ENCODE data around the gene IDH3B. TPM values are rescaled to one million over a fixed set of nuclear protein-coding genes. Genes with fewer than 3 reads are reported as not detected.

The IDH3B gene
- polyA plus RNA-seq, 3 donors = 102 to 224 (median 103) TPM

- peaks cover 77 to 89% (median 80%) of the 10 kb centered on the region in 3 donors for H3K27me3 Mint-ChIP-seq (ENCODE audit: low read depth in 3 of 3)
- no peaks in the 10 kb centered on the region for H3K36me3 ChIP-seq (replicated peaks in 1 of 2; ENCODE audit: control insufficient read depth in 1 of 2, insufficient read depth in 2 of 2, low read length in 2 of 2)
- DNase-seq = no peak
- no peak overlapping the region for H3K27ac ChIP-seq (ENCODE audit: low read depth in 1 of 2, low read length in 2 of 2)
- peak overlapping the region; percentile 92 to 99 for H3K4me3 Mint-ChIP-seq
- peaks cover 0 to 20% (median 12%) of the 10 kb centered on the region in 7 donors for H3K9me3 Mint-ChIP-seq
- H3K27me3 ChIP-seq (ENCODE audit: control insufficient read depth in 2 of 2, insufficient read depth in 2 of 2, low read length in 2 of 2) = peaks cover 45 to 70% of the 10 kb centered on the region in 2 donors
- no peak overlapping the region for H2AFZ ChIP-seq (ENCODE audit: insufficient read depth, low read depth, low read length, poor library complexity, severe bottlenecking)
- no peak overlapping the region for H3K9ac ChIP-seq (ENCODE audit: insufficient read depth, low read length, poor library complexity, severe bottlenecking)
- TF ChIP-seq CTCF (IDR thresholded peaks at IDR 0.05) = no peak
- H3K79me2 ChIP-seq (ENCODE audit: insufficient read depth, low read length) = no peaks in the 10 kb centered on the region
- peak overlapping the region in 2 of 7 donors; percentile 4 to 84 for H3K27ac Mint-ChIP-seq
- peaks cover 6 to 17% of the 10 kb centered on the region in 2 donors for H3K4me1 ChIP-seq (ENCODE audit: control insufficient read depth in 1 of 2, insufficient read depth in 2 of 2, low read length in 2 of 2)
- peaks cover 4 to 15% of the 10 kb centered on the region in 2 donors for H3K36me3 Mint-ChIP-seq
- H3K4me2 ChIP-seq (replicated peaks; ENCODE audit: extremely low read depth, low read length, poor library complexity, severe bottlenecking) = peak overlapping the region; percentile 65
- H3K9me3 ChIP-seq (replicated peaks in 1 of 2; ENCODE audit: control insufficient read depth in 1 of 2, insufficient read depth in 1 of 2, low read length in 2 of 2) = peaks cover 0 to 21% of the 10 kb centered on the region in 2 donors
- H3K4me1 Mint-ChIP-seq = peaks cover 13% of the 10 kb centered on the region
- 90% methylated on average over 10 of the region's 10 CpGs for WGBS (ENCODE audit: insufficient coverage)
- no peaks in the 10 kb centered on the region for H4K20me1 ChIP-seq (ENCODE audit: insufficient read depth, low read length)
- intact Hi-C loops (cut with micrococcal nuclease) = no loop called here
- H3K4me3 ChIP-seq (replicated peaks in 1 of 3; ENCODE audit: low read depth in 2 of 3, low read length in 3 of 3) = peak overlapping the region in 1 of 3 experiments; percentile 68
These were observed 27.6 kb upstream of the IDH3B start for GRCh38 chr20:2691663-2692035.

- H3K9me3 ChIP-seq (replicated peaks in 1 of 2; ENCODE audit: control insufficient read depth in 1 of 2, insufficient read depth in 1 of 2, low read length in 2 of 2) = peaks cover 0 to 21% of the 10 kb centered on the region in 2 donors
- no peak for TF ChIP-seq CTCF (IDR thresholded peaks at IDR 0.05)
- no peak overlapping the region for H3K27ac Mint-ChIP-seq
- no peak for DNase-seq
- H3K27me3 ChIP-seq (ENCODE audit: control insufficient read depth in 2 of 2, insufficient read depth in 2 of 2, low read length in 2 of 2) = peaks cover 45 to 70% of the 10 kb centered on the region in 2 donors
- intact Hi-C loops (cut with micrococcal nuclease) = no loop called here
- no peaks in the 10 kb centered on the region for H4K20me1 ChIP-seq (ENCODE audit: insufficient read depth, low read length)
- no peaks in the 10 kb centered on the region for H3K36me3 ChIP-seq (replicated peaks in 1 of 2; ENCODE audit: control insufficient read depth in 1 of 2, insufficient read depth in 2 of 2, low read length in 2 of 2)
- H3K4me1 ChIP-seq (ENCODE audit: control insufficient read depth in 1 of 2, insufficient read depth in 2 of 2, low read length in 2 of 2) = peaks cover 6 to 17% of the 10 kb centered on the region in 2 donors
- H3K79me2 ChIP-seq (ENCODE audit: insufficient read depth, low read length) = no peaks in the 10 kb centered on the region
- no peak overlapping the region for H3K9ac ChIP-seq (ENCODE audit: insufficient read depth, low read length, poor library complexity, severe bottlenecking)
- no peak overlapping the region for H3K4me2 ChIP-seq (replicated peaks; ENCODE audit: extremely low read depth, low read length, poor library complexity, severe bottlenecking)
- H3K36me3 Mint-ChIP-seq = peaks cover 4 to 15% of the 10 kb centered on the region in 2 donors
- H3K4me3 Mint-ChIP-seq = peak overlapping the region; percentile 92 to 99
- peaks cover 74 to 88% (median 76%) of the 10 kb centered on the region in 3 donors for H3K27me3 Mint-ChIP-seq (ENCODE audit: low read depth in 3 of 3)
- peaks cover 0 to 20% (median 12%) of the 10 kb centered on the region in 7 donors for H3K9me3 Mint-ChIP-seq
- WGBS (ENCODE audit: insufficient coverage) = 79% methylated on average over 7 of the region's 8 CpGs
- no peak overlapping the region for H3K4me3 ChIP-seq (replicated peaks in 1 of 3; ENCODE audit: low read depth in 2 of 3, low read length in 3 of 3)
- no peak overlapping the region for H2AFZ ChIP-seq (ENCODE audit: insufficient read depth, low read depth, low read length, poor library complexity, severe bottlenecking)
- H3K27ac ChIP-seq (ENCODE audit: low read depth in 1 of 2, low read length in 2 of 2) = no peak overlapping the region
- H3K4me1 Mint-ChIP-seq = peaks cover 13% of the 10 kb centered on the region
These were observed 27.1 kb upstream of the IDH3B start for GRCh38 chr20:2691127-2691526.

All from CD14-positive monocyte (primary cell).